Upper lobe of left lung (tissue), 4 donors: ENCODE measurements around the gene NOG.

Source experiments
- CTCF ChIP-seq, 6 experiments: fragments of 450-650 bp in 4 of 6; fragments of 200-600 bp in 2 of 6; sonication (generic) in 2 of 6; IDR thresholded peaks; one replicate each; pipeline ENCODE4 v1.5.1; 2016 to 2019; ENCODE audit warnings: antibody characterized with exemption in 6 of 6
- POLR2AphosphoS5 ChIP-seq, 2 donors: sonication (generic); formaldehyde crosslinking; IDR thresholded peaks; one replicate each; pipeline ENCODE4 v1.5.1; 2017; ENCODE audit warnings: antibody characterized with exemption in 2 of 2

GRCh38 chr17:56571456-56571855, 22.0 kb upstream of the NOG start:
- TF ChIP-seq CTCF (IDR thresholded peaks at IDR 0.05): no peak
- no peak for TF ChIP-seq POLR2AphosphoS5 (IDR thresholded peaks at IDR 0.05)
